ENCODE data around the gene ATG9A.

Gene ATG9A

GRCh38 chr2:219183151-219183772, 46.2 kb downstream of the ATG9A start:
- TF ChIP-seq CTCF (IDR thresholded peaks at IDR 0.05; ENCODE audit: insufficient read depth, low read length, poor library complexity, severe bottlenecking): no peak
- H3K4me3 ChIP-seq (replicated peaks; ENCODE audit: low read depth, low read length): no peak overlapping the region
- H3K36me3 ChIP-seq (ENCODE audit: control insufficient read depth, insufficient read depth, low read length): peaks cover 31% of the 10 kb centered on the region

GRCh38 chr2:219182331-219183150, 46.9 kb downstream of the ATG9A start:
- peaks cover 31% of the 10 kb centered on the region for H3K36me3 ChIP-seq (ENCODE audit: control insufficient read depth, insufficient read depth, low read length)
- no peak for TF ChIP-seq CTCF (IDR thresholded peaks at IDR 0.05; ENCODE audit: insufficient read depth, low read length, poor library complexity, severe bottlenecking)
- no peak for DNase-seq (ENCODE audit: extremely low read depth, insufficient read length)

More at GRCh38 chr2:219183151-219183772, 46.2 kb downstream of the ATG9A start:
- no peak for DNase-seq (ENCODE audit: extremely low read depth, insufficient read length)
- no peaks in the 10 kb centered on the region for H3K27me3 ChIP-seq (replicated peaks; ENCODE audit: control insufficient read depth, insufficient read depth, low read length)

GRCh38 chr2:219181531-219181930, 47.9 kb downstream of the ATG9A start:
- no peak for TF ChIP-seq CTCF (IDR thresholded peaks at IDR 0.05; ENCODE audit: insufficient read depth, low read length, poor library complexity, severe bottlenecking)
- Histone ChIP-seq H3K4me3 (replicated peaks; ENCODE audit: low read depth, low read length) (no peak overlapping the region), H3K36me3 (ENCODE audit: control insufficient read depth, insufficient read depth, low read length) (peaks cover 31% of the 10 kb centered on the region), H3K27me3 (replicated peaks; ENCODE audit: control insufficient read depth, insufficient read depth, low read length) (no peaks in the 10 kb centered on the region)
- DNase-seq (ENCODE audit: extremely low read depth, insufficient read length): no peak

More at GRCh38 chr2:219182331-219183150, 46.9 kb downstream of the ATG9A start:
- no peaks in the 10 kb centered on the region for H3K27me3 ChIP-seq (replicated peaks; ENCODE audit: control insufficient read depth, insufficient read depth, low read length)
- no peak overlapping the region for H3K4me3 ChIP-seq (replicated peaks; ENCODE audit: low read depth, low read length)

GRCh38 chr2:219180961-219181360, 48.5 kb downstream of the ATG9A start:
- Histone ChIP-seq H3K36me3 (ENCODE audit: control insufficient read depth, insufficient read depth, low read length) (peaks cover 31% of the 10 kb centered on the region), H3K27me3 (replicated peaks; ENCODE audit: control insufficient read depth, insufficient read depth, low read length) (no peaks in the 10 kb centered on the region), H3K4me3 (replicated peaks; ENCODE audit: low read depth, low read length) (no peak overlapping the region)
- no peak for TF ChIP-seq CTCF (IDR thresholded peaks at IDR 0.05; ENCODE audit: insufficient read depth, low read length, poor library complexity, severe bottlenecking)
- no peak for DNase-seq (ENCODE audit: extremely low read depth, insufficient read length)

GRCh38 chr2:219179601-219180465, 49.6 kb downstream of the ATG9A start:
- Histone ChIP-seq H3K27me3 (replicated peaks; ENCODE audit: control insufficient read depth, insufficient read depth, low read length) (no peaks in the 10 kb centered on the region), H3K36me3 (ENCODE audit: control insufficient read depth, insufficient read depth, low read length) (peaks cover 33% of the 10 kb centered on the region), H3K4me3 (replicated peaks; ENCODE audit: low read depth, low read length) (no peak overlapping the region)
- no peak for DNase-seq (ENCODE audit: extremely low read depth, insufficient read length)
- no peak for TF ChIP-seq CTCF (IDR thresholded peaks at IDR 0.05; ENCODE audit: insufficient read depth, low read length, poor library complexity, severe bottlenecking)

All from GM06990 (cell line).